NCI-H2081 (cell line): ENCODE measurements around the gene PDE1C.

ENCODE experiments used
- DNase-seq, 2 experiments: peaks; one replicate each; lab custom pipeline; 2025; lab: John Stamatoyannopoulos, UW

Gene PDE1C

GRCh38 chr7:31939076-31939475, 131.1 kb downstream of the PDE1C start:
- DNase-seq: no peak

GRCh38 chr7:31938650-31939049, 131.6 kb downstream of the PDE1C start:
- DNase-seq: no peak

DNA sequence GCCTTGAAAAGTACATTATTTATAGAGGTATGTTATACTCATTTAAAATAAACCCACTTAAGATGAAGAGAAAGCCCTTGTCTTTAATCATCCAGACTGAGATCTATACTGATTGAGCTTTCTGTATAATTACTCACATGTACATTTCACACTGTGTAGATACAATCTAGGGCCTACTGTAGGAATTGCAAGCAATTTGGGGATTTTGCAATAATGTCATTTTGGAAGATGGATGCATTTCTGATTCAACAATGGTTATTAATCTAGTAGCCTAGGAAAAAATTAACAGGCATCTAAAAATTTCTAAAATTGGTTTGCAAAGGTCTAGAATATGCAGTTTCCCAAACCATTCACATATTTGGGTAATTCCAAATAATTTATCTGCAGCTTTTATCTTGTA, 132.2 kb downstream of the PDE1C start:
- DNase-seq: no peak

DNA sequence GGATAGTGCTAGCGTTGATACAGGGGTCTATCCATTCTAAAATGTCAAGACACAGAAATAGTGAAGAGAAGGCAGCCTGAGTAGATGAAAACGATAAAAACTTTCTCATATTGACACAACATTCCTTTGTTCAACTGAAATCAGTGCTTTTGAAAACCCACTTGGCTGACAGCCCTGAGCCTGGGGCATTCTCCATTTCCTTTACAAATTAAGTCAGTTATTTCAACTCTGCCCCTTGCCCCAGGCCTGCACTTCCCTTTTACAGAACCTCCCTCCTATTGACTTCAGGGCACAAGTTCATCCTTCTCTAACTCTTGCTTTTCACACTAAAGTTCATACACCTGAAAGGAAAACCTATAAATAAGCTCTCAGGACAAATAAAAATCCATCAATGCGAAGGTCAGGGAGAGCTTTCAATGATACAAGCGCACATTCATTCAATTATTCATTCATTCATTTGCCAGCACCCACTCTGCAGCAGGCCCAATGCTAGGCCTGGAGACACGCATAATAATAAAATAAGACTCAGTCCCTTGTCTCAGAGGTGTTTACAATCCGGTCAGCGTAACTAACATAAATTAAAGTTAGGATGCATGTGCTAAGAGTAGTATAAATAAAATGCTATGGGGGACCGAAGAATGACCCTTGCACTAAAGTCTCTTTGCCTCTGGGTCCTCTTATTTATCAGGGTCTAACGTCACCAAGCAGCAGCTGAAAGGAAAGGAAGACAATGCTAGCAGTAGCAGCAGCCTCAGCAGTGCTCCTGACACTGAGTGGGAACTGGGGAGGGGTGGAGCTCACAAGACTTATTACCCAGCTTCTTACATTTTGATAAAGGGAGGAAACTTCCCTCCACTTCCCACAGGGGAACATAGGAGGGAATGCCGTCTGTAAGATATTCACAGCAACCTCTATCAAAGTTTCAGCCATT, 134.8 kb downstream of the PDE1C start:
- DNase-seq: no peak

GRCh38 chr7:31934551-31934950, 135.7 kb downstream of the PDE1C start:
- no peak for DNase-seq

DNA sequence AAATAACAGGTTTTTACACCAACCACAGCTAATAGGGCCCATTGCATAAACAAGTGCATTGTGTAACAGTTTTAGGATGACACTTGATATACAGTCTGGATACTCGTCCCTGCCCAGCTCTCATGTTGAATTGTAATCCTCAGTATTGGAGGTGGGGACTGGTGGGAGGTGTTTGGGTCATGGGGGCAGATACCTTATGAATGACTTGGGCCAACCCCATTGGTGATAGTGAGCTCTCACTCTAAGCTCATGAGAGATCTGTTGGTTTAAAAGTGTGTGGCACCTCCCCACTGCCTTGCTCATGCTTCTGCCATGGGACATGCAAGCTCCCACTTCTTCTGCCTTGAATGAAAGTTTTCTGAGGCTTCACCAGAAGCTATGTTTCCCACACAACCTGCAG, 136.7 kb downstream of the PDE1C start:
- no peak for DNase-seq

DNA sequence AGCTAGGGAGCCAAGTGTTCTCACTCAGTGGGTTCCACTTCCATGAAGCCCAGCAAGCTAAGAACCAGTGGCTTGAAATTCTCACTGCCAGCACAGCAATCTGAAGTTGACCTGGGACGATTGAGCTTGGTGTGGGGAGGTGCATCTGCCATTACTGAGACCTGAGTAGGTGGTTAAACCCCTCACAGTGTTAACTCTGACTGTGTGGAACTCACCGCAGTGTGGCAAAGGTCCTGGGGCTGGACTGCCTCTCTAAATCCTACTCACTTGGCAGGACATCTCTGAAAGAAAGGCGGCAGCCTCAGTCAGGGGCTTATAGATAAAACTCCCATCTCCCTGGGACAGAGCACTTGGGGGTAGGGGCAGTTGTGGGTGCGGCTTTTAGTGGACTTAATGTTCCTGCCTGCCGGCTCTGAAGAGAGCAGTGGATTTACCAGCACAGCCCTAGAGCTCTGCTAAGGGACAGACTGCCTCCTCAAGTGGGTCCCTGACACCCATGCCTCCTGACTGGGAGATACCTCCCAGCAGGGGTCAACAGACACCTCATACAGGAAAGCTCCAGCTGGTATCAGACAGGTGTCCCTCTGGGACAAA, 143.1 kb downstream of the PDE1C start:
- DNase-seq: no peak

DNA sequence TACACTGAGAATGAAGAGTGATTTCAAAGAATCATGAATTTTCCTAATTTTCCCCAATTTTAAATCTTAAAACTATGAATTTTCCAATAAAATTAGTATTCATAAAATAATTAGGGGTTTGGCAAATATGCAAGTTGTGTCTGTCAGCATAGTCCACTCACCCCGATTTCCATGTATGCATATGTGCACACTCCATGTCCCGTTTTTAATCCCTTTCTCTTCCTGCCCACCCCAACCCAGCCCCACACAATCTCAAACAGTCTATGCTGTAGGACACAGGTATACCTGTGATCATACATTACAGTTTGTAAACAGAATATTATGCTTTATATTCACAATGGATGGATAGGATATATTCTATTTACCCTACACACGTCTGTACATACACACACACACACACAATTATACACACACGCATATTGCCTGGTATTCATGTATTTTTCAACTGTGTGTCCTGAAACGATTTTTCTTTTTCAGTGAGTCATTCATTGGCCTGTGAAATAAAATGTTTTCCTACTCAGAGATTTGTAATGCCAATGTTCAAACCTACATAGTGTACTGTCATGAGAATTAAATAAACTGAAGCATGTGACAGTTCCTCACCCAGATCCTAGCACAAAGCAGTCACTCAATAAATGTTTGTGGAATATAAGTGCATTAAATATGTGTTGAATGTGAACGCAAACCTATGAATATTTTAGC, 144.3 kb downstream of the PDE1C start:
- DNase-seq: no peak

DNA sequence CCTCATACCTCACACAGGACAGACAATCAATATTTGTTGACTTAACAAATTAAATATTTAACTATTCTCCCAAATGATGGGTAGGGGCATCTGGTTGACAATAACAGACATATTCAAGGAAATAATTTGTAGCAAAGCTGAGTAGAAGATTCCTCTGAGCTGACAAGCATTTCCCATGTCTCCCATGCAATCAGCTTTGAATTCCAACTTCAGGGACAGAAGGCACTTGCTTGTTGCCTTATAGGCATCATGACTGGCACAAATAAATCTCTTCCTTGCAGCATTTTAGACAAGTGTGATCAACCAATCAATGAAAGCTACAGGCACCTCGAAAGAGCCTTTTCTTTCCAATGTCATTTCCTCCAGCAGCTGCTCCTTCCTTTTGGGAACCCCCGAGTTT, 146.0 kb downstream of the PDE1C start:
- no peak for DNase-seq

- no peak for DNase-seq
Observed at GRCh38 chr7:31922848-31923247, 147.4 kb downstream of the PDE1C start.

- DNase-seq: no peak
Observed at GRCh38 chr7:31921047-31921446, 149.2 kb downstream of the PDE1C start.

DNA sequence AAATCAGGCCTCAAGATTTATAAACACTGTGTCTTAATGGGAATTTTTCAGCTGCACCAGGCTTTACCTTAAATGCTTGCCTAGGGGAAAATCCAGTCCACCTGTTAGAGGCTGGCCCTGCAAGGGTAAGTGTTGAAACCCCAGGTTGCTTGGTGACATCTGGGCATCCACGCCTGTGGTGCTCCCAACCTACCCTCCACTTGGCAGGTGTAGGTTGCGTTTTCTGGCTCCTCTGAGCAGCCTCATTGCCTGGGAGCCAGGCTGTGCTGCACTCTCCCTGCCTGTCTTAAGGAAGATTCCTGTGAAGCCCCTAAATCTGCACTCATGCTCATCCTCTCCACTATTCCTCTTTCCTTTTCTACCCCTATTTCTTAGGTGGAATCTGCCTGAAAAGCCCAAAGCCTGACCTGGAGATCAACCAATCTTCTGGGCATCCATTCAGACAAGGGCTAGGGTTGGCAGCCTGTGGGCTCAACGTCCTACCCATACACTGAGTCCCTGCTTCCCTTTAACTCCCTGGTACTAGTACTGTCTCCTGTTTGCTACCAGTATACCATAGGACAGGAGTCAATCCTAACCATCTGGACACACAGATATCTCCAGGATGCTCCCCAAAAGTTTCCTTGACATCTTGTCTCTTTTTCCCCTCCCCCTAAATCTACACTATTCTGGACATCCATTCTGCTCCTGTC, 150.4 kb downstream of the PDE1C start:
- no peak for DNase-seq

DNA sequence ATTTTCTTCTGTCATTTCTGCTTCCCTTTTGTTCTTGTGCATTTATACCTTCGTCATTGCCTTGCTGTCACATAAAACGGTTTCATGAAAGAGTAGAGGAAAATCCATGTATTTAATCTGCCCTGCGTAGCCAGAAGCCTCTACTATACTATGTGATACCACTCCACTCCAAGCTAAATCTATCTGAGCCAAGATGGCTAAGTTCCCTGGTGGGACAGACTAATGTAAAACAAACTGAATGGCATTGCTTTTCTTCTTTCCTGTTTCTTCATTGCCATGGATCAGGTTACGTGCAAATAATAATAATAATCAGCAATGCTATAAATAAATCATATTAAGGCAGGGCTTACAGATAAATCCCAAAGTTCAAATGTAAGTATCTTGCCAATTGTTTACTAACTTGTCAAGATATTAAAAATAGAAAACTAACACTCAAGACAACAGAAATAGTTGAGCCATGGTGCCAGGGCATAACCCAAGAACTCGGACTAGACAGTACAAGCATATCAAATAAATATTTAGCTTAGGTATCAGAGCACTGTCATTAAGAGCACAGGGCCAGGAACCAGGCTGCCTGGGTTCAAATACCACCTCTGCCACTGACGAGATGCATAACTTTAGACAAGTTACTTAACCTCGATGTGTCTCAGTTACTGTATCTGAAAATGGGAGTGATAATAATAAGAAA, 151.4 kb downstream of the PDE1C start:
- no peak for DNase-seq

DNA sequence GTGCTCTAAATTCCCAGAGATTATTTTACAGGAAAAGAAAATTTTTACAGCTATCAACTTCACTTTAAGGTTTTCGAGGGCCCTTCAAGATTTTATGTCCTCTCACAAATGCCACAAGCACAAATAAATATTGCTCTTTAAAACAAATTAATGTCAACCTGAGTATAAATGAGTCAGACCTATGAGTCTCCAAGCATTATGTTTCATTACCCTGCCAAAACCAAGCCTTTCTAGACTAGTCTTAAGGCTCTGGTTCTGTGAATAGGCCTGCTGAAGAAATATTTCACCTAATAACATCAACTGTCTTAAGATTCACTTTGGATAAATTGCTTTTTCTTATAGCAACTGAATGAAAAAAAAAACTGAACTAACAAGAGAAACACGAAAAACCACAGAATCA, 153.0 kb downstream of the PDE1C start:
- no peak for DNase-seq

DNA sequence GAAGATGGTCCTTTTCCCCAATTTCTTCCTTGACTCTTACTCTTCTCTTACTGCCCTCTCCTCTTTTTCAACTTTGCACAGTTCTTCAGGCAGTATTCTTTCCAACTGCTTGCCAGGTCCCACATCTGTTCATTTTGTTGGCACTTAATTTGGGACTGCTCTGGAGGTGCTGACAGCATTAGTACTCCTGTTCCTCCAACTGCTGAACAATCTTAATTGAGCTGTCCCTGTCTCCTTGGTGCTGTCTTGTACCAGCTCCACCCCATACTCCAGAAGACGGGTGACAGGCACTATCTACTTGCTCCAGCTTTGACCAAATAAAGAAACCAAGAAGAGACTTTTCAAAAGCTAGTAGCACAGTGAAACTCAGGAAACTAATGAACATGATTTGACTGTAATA, 160.0 kb downstream of the PDE1C start:
- DNase-seq: no peak

GRCh38 chr7:31906479-31907171, 163.6 kb downstream of the PDE1C start:
- no peak for DNase-seq

DNA sequence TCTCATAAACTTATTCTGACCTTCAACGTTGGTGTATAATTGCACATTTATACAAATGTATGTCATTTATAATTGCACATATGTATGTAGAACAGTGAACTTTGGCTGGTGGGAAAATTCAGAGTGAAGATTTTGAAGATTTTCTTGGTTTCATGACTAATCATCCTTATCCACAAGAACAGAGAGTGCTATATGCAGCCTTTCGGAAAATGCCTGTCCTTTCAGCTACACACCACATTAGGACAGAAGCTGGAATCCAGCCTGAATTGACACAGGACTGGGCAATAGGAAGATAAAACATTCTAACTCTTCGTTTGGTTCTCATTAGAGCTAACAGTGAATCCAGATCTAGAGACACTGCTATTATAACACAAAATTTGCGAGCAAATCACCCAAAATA, 166.2 kb downstream of the PDE1C start:
- no peak for DNase-seq

DNA sequence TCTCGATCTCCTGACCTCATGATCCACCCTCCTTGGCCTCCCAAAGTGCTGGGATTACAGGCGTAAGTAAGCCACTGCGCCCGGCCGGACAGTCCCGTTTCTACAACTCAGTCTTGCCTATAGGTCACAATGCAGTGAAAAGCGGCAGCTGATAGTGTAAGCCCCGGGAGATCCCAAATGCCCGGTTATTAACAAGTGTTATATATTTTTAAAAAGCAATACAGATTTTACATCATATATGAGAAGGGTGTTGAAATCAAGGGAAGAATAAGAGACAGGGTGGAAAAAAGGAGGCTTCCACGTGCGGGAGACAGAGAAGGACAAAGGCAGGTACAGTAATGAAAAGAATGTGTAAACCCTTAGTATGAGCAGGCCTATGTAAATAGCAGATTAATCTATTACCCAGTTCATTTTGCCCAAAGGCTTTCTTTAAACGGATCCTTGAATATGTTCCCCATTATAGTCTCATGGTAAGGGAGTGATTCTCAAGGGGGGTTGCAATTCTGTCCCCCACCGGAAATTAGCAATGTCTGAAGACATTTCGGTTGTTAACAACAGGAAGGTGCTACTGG, 170.8 kb downstream of the PDE1C start:
- no peak for DNase-seq

GRCh38 chr7:31896925-31897324, 173.3 kb downstream of the PDE1C start:
- no peak for DNase-seq

DNA sequence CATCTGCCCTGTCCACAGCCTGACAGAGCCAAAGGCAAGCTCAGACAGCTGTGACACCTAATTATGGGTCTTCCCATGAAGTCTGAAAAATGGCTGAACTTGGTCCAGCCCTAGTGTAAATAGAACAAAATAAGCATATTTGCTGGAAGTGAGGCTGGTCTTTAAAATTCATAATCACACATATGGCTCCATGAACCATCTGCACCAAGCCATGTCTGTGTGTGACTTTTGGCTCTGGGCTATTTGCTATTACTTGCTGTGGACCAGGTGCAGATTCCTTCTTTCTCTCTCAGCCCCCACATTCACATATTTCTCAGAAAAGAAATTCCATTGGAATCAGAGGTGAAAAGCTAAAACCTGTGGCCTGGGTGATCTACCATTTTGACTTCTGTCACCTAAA, 175.9 kb downstream of the PDE1C start:
- DNase-seq: no peak

DNA sequence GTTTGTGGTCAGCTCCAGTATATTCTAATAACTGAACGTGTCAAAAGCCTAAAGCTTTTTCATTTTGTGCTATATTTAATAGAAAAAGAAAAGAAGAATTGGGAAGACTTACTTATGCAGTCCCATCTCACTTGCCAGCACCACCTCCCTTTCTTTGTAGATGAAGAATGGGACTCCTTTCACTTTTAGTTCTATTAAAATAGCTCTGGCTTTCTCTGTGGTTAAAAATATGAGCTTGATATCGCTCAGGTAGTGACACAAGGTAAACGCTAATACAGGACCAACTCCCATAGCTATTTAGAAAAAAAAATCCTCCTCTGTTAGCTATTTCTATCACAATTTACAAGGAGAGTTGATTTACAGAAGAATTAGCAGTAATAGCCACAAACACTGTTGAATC, 176.8 kb downstream of the PDE1C start:
- no peak for DNase-seq
